Naive thymus-derived CD4-positive, alpha-beta T cell (primary cell): Measurements from ENCODE around the gene COPS2. TPM values are rescaled to one million over a fixed set of nuclear protein-coding genes. Genes with fewer than 3 reads are reported as not detected.
A peak's percentile ranks its signal among the peaks of the same experiment; 100 is the strongest.
"Not testable (repeated sequence)": the region's sequence is repeated elsewhere in the genome, so short reads cannot be mapped to it uniquely, and the experiment has no call there.

Source experiments
- ATAC-seq: fragments of 150-1000 bp; cut with Tn5 transposase; 2 replicates; pipeline ENCODE4 v1.10.0; 2021; ENCODE audit warnings: mild to moderate bottlenecking, moderate library complexity
- CTCF ChIA-PET: fragments of 350-600 bp; sonication (Branson Sonifier 250); formaldehyde crosslinking; loops from one replicate; lab custom pipeline; 2021; ENCODE audit warnings: antibody characterized with exemption; lab: Charles Lee
- POLR2A ChIA-PET: fragments of 350-600 bp; sonication (Branson Sonifier 250); formaldehyde crosslinking; loops from one replicate; lab custom pipeline; 2021; ENCODE audit warnings: antibody characterized with exemption, inconsistent platforms; lab: Charles Lee
- DNase-seq, 9 donors: peaks; one replicate each; pipeline versions ENCODE4 v3.0.0 to v3.0.0-alpha.2; 2020 to 2022; ENCODE audit warnings: mixed read lengths in 1 of 9
- H3K27ac ChIP-seq: one replicate; pipeline ENCODE4 v1.7.0; 2013; ENCODE audit warnings: mild to moderate bottlenecking, low read depth, low read length, moderate library complexity
- H3K27me3 ChIP-seq, 2 donors: one replicate each; pipeline ENCODE4 v1.7.0; 2013; ENCODE audit warnings: low read length in 2 of 2, mild to moderate bottlenecking in 2 of 2, moderate library complexity in 2 of 2; ENCODE audit not compliant: control insufficient read depth in 2 of 2, insufficient read depth in 2 of 2
- H3K36me3 ChIP-seq, 3 experiments: 1 replicate in 2 of 3; 2 replicates in 1 of 3; pipeline ENCODE4 v1.7.0; 2013; ENCODE audit warnings: low read length in 3 of 3, mild to moderate bottlenecking in 3 of 3, moderate library complexity in 1 of 3; ENCODE audit not compliant: insufficient read depth in 3 of 3, control insufficient read depth in 2 of 3
- H3K4me1 ChIP-seq, 2 donors: one replicate each; pipeline ENCODE4 v1.7.0; 2013; ENCODE audit warnings: low read length in 2 of 2, mild to moderate bottlenecking in 2 of 2, moderate library complexity in 1 of 2; ENCODE audit not compliant: control insufficient read depth in 2 of 2, insufficient read depth in 2 of 2
- H3K4me3 ChIP-seq: 2 replicates; pipeline ENCODE4 v1.7.0; 2013; ENCODE audit warnings: mild to moderate bottlenecking, low read length
- H3K9me3 ChIP-seq, 3 experiments: 1 replicate in 2 of 3; 2 replicates in 1 of 3; pipeline ENCODE4 v1.7.0; 2013; ENCODE audit warnings: low read length in 3 of 3; ENCODE audit not compliant: control insufficient read depth in 2 of 3
- H3K27ac Mint-ChIP-seq, 9 donors: one replicate each; pipeline ENCODE4 v1.8.0; 2020 to 2022; ENCODE audit warnings: mixed read lengths in 9 of 9, mild to moderate bottlenecking in 8 of 9, moderate library complexity in 5 of 9, inconsistent platforms in 2 of 9
- H3K27me3 Mint-ChIP-seq, 5 donors: one replicate each; pipeline ENCODE4 v1.8.0; 2021 to 2022; ENCODE audit warnings: mixed read lengths in 5 of 5, mild to moderate bottlenecking in 1 of 5
- H3K36me3 Mint-ChIP-seq, 5 donors: one replicate each; pipeline ENCODE4 v1.8.0; 2020 to 2022; ENCODE audit warnings: mixed read lengths in 5 of 5, mild to moderate bottlenecking in 3 of 5, inconsistent platforms in 1 of 5
- H3K4me1 Mint-ChIP-seq, 7 donors: one replicate each; pipeline ENCODE4 v1.8.0; 2020 to 2022; ENCODE audit warnings: mixed read lengths in 7 of 7, mild to moderate bottlenecking in 3 of 7, inconsistent platforms in 1 of 7
- H3K4me3 Mint-ChIP-seq, 10 donors: one replicate each; pipeline ENCODE4 v1.8.0; 2020 to 2022; ENCODE audit warnings: mild to moderate bottlenecking in 10 of 10, mixed read lengths in 10 of 10, moderate library complexity in 6 of 10, inconsistent platforms in 2 of 10
- H3K9me3 Mint-ChIP-seq, 11 donors: one replicate each; pipeline ENCODE4 v1.8.0; 2020 to 2022; ENCODE audit warnings: mixed read lengths in 11 of 11, mild to moderate bottlenecking in 4 of 11, inconsistent platforms in 1 of 11, moderate library complexity in 1 of 11
- intact Hi-C, 2 donors: fragments of 100-400 bp; cut with micrococcal nuclease; formaldehyde crosslinking; loops; one replicate each; pipeline ENCODE4 v1.15.1; 2023
- polyA plus RNA-seq, 2 donors: library from polyadenylated mRNA; unstranded; fragments of 300-500 nt; fragmentation: Illumina TruSeq; gene quantifications; one replicate each; pipeline ENCODE4 v1.2.3, GENCODE V29; 2021
- total RNA-seq, 6 experiments: library from RNA in 5 of 6; stranded (reverse) in 5 of 6; gene quantifications; 1 replicate in 5 of 6; 2 replicates in 1 of 6; pipeline ENCODE4 v1.2.3 and lab custom pipeline; 2021 to 2026

Gene COPS2
- total and polyA plus RNA-seq, 7 experiments from 2014 or later: 25.4 to 91.5 (median 62.1) TPM

- Mint-ChIP-seq H3K27ac (no peak overlapping the region), H3K4me1 (peaks cover 19 to 51% (median 33%) of the 10 kb centered on the region in 7 donors), H3K4me3 (no peak overlapping the region), H3K36me3 (peaks cover 18 to 37% (median 27%) of the 10 kb centered on the region in 5 donors), H3K27me3 (no peaks in the 10 kb centered on the region), H3K9me3 (peaks cover 0 to 16% (median 4%) of the 10 kb centered on the region in 11 donors)
- H3K4me1 ChIP-seq: no peaks in the 10 kb centered on the region
- CTCF ChIA-PET: no interaction called here
- intact Hi-C loops: no loop called here
- H3K27me3 ChIP-seq: no peaks in the 10 kb centered on the region
- no peaks in the 10 kb centered on the region for H3K9me3 ChIP-seq
- no peak for ATAC-seq
- H3K4me3 ChIP-seq: no peak overlapping the region
- no peak overlapping the region for H3K27ac ChIP-seq
- H3K36me3 ChIP-seq: no peaks in the 10 kb centered on the region
- POLR2A ChIA-PET: no interaction called here
- DNase-seq: no peak
These were observed 34.2 kb upstream of the COPS2 start for GRCh38 chr15:49189631-49190030.

- no peaks in the 10 kb centered on the region for H3K4me1 ChIP-seq
- no peaks in the 10 kb centered on the region for H3K27me3 ChIP-seq
- ATAC-seq: no peak
- H3K9me3 Mint-ChIP-seq: peaks cover 0 to 19% (median 6%) of the 10 kb centered on the region in 11 donors
- CTCF ChIA-PET: no interaction called here
- H3K27ac Mint-ChIP-seq: no peak overlapping the region
- no peaks in the 10 kb centered on the region for H3K36me3 ChIP-seq
- no peaks in the 10 kb centered on the region for H3K27me3 Mint-ChIP-seq
- no peaks in the 10 kb centered on the region for H3K9me3 ChIP-seq
- peaks cover 23 to 44% (median 32%) of the 10 kb centered on the region in 5 donors for H3K36me3 Mint-ChIP-seq
- H3K4me3 Mint-ChIP-seq: no peak overlapping the region
- no peak overlapping the region for H3K27ac ChIP-seq
- DNase-seq: no peak
- H3K4me1 Mint-ChIP-seq: peaks cover 25 to 57% (median 40%) of the 10 kb centered on the region in 7 donors
- intact Hi-C loops: no loop called here
- H3K4me3 ChIP-seq: no peak overlapping the region
- POLR2A ChIA-PET: no interaction called here
These were observed 33.5 kb upstream of the COPS2 start for GRCh38 chr15:49188933-49189332.

GRCh38 chr15:49187549-49188245 lies 32.3 kb upstream of the COPS2 start:
- Mint-ChIP-seq H3K4me3 (no peak overlapping the region), H3K36me3 (peaks cover 23 to 51% (median 37%) of the 10 kb centered on the region in 5 donors), H3K9me3 (peaks cover 0 to 19% (median 6%) of the 10 kb centered on the region in 11 donors), H3K4me1 (peaks cover 25 to 59% (median 42%) of the 10 kb centered on the region in 7 donors), H3K27me3 (no peaks in the 10 kb centered on the region), H3K27ac (no peak overlapping the region)
- no peaks in the 10 kb centered on the region for H3K9me3 ChIP-seq
- ChIA-PET POLR2A (no interaction called here), CTCF (no interaction called here)
- no peaks in the 10 kb centered on the region for H3K27me3 ChIP-seq
- DNase-seq (no peak), ATAC-seq (no peak)
- no peak overlapping the region for H3K27ac ChIP-seq
- no peaks in the 10 kb centered on the region for H3K36me3 ChIP-seq
- H3K4me3 ChIP-seq: no peak overlapping the region
- intact Hi-C loops: no loop called here
- no peaks in the 10 kb centered on the region for H3K4me1 ChIP-seq

- H3K36me3 Mint-ChIP-seq: peaks cover 27 to 60% (median 43%) of the 10 kb centered on the region in 5 donors
- Histone ChIP-seq H3K4me1 (no peaks in the 10 kb centered on the region), H3K27ac (no peak overlapping the region), H3K36me3 (no peaks in the 10 kb centered on the region), H3K27me3 (no peaks in the 10 kb centered on the region), H3K4me3 (no peak overlapping the region), H3K9me3 (no peaks in the 10 kb centered on the region)
- no peak overlapping the region for H3K27ac Mint-ChIP-seq
- intact Hi-C loops: no loop called here
- peak overlapping the region in 1 of 10 donors; percentile 2 for H3K4me3 Mint-ChIP-seq
- CTCF ChIA-PET: no interaction called here
- ATAC-seq (no peak), DNase-seq (no peak)
- H3K4me1 Mint-ChIP-seq: peaks cover 21 to 53% (median 33%) of the 10 kb centered on the region in 7 donors
- H3K27me3 Mint-ChIP-seq: no peaks in the 10 kb centered on the region
- POLR2A ChIA-PET: no interaction called here
- peaks cover 0 to 19% (median 6%) of the 10 kb centered on the region in 11 donors for H3K9me3 Mint-ChIP-seq
These were observed 30.1 kb upstream of the COPS2 start for GRCh38 chr15:49185473-49185872.

- POLR2A ChIA-PET, H3K36me3 ChIP-seq, H3K27ac Mint-ChIP-seq, CTCF ChIA-PET, intact Hi-C loops, DNase-seq, H3K27ac ChIP-seq, H3K9me3 ChIP-seq, H3K27me3 Mint-ChIP-seq, ATAC-seq, H3K4me1 ChIP-seq, H3K27me3 ChIP-seq, H3K4me3 Mint-ChIP-seq, H3K4me3 ChIP-seq: not testable (repeated sequence)
- peaks cover 27 to 56% (median 40%) of the 10 kb centered on the region in 5 donors for H3K36me3 Mint-ChIP-seq
- peaks cover 18 to 52% (median 36%) of the 10 kb centered on the region in 7 donors for H3K4me1 Mint-ChIP-seq
- H3K9me3 Mint-ChIP-seq: peaks cover 0 to 19% (median 6%) of the 10 kb centered on the region in 11 donors
These were observed 28.3 kb upstream of the COPS2 start for GRCh38 chr15:49183741-49184140.

GRCh38 chr15:49182128-49182527 lies 26.7 kb upstream of the COPS2 start:
- Mint-ChIP-seq H3K4me3 (no peak overlapping the region), H3K9me3 (peaks cover 0 to 19% (median 6%) of the 10 kb centered on the region in 11 donors), H3K4me1 (peaks cover 18 to 40% (median 31%) of the 10 kb centered on the region in 7 donors), H3K27me3 (no peaks in the 10 kb centered on the region), H3K27ac (no peak overlapping the region), H3K36me3 (peaks cover 22 to 48% (median 39%) of the 10 kb centered on the region in 5 donors)
- DNase-seq (no peak), ATAC-seq (no peak)
- H3K4me1 ChIP-seq: no peaks in the 10 kb centered on the region
- ChIA-PET POLR2A (no interaction called here), CTCF (no interaction called here)
- H3K9me3 ChIP-seq: no peaks in the 10 kb centered on the region
- no peak overlapping the region for H3K27ac ChIP-seq
- H3K36me3 ChIP-seq: no peaks in the 10 kb centered on the region
- no peaks in the 10 kb centered on the region for H3K27me3 ChIP-seq
- H3K4me3 ChIP-seq: no peak overlapping the region
- intact Hi-C loops: no loop called here
